ENCODE data around the gene MRPS10.

MRPS10 gene

GRCh38 chr6:42249279-42249678 lies 31.6 kb upstream of the MRPS10 start:
- Histone ChIP-seq H4K8ac (ENCODE audit: low read length) (no peak overlapping the region), H2AK5ac (ENCODE audit: low read length, severe bottlenecking) (no peak overlapping the region), H2BK15ac (ENCODE audit: low read depth, poor library complexity, severe bottlenecking) (no peak overlapping the region), H3K14ac (ENCODE audit: low read length in 2 of 2) (no peak overlapping the region), H3K4me2 (ENCODE audit: low read length, poor library complexity, severe bottlenecking) (no peak overlapping the region), H3K18ac (ENCODE audit: low read depth in 1 of 2, low read length in 2 of 2) (no peak overlapping the region), H3K9me3 (ENCODE audit: control insufficient read depth, low read length) (no peaks in the 10 kb centered on the region), H2BK120ac (ENCODE audit: low read depth, low read length) (no peak overlapping the region), H3K27me3 (ENCODE audit: control insufficient read depth in 1 of 2, insufficient read depth in 1 of 2, low read length in 2 of 2) (no peaks in the 10 kb centered on the region), H3K79me1 (replicated peaks; ENCODE audit: low read length, poor library complexity, severe bottlenecking) (no peaks in the 10 kb centered on the region), H3K27ac (ENCODE audit: low read length, poor library complexity, severe bottlenecking) (no peak overlapping the region), H3K9ac (ENCODE audit: low read length) (no peak overlapping the region), H2AFZ (ENCODE audit: low read depth, low read length) (no peak overlapping the region), H2BK5ac (ENCODE audit: low read depth, low read length, poor library complexity, severe bottlenecking) (no peak overlapping the region), H4K91ac (ENCODE audit: low read length) (no peak overlapping the region), H3K4ac (ENCODE audit: low read depth in 1 of 2, low read length in 2 of 2) (no peak overlapping the region), H2BK12ac (ENCODE audit: low read length in 2 of 2) (no peak overlapping the region), H3K23ac (ENCODE audit: low read length in 2 of 2) (no peak overlapping the region), H3K36me3 (ENCODE audit: control insufficient read depth in 1 of 2, insufficient read depth in 2 of 2, low read depth in 1 of 2, low read length in 2 of 2) (peaks cover 38 to 61% of the 10 kb centered on the region in 2 experiments), H3K4me3 (ENCODE audit: insufficient read depth in 1 of 2, low read depth in 1 of 2, low read length in 2 of 2) (no peak overlapping the region), H3K4me1 (ENCODE audit: control insufficient read depth, insufficient read depth, low read depth, low read length) (peaks cover 8% of the 10 kb centered on the region)
- no peak for DNase-seq
- WGBS = 85% methylated on average over 3 of the region's 3 CpGs

GRCh38 chr6:42243046-42243445 lies 25.4 kb upstream of the MRPS10 start:
- no peak overlapping the region for H3K4me2 ChIP-seq (ENCODE audit: low read length, poor library complexity, severe bottlenecking)
- no peak overlapping the region for H3K27ac ChIP-seq (ENCODE audit: low read length, poor library complexity, severe bottlenecking)
- H2AFZ ChIP-seq (ENCODE audit: low read depth, low read length) = no peak overlapping the region
- peaks cover 10% of the 10 kb centered on the region for H3K4me1 ChIP-seq (ENCODE audit: control insufficient read depth, insufficient read depth, low read depth, low read length)
- H3K4ac ChIP-seq (ENCODE audit: low read depth in 1 of 2, low read length in 2 of 2) = no peak overlapping the region
- H3K79me1 ChIP-seq (replicated peaks; ENCODE audit: low read length, poor library complexity, severe bottlenecking) = no peaks in the 10 kb centered on the region
- no peak overlapping the region for H2BK12ac ChIP-seq (ENCODE audit: low read length in 2 of 2)
- peaks cover 17 to 66% of the 10 kb centered on the region in 2 experiments for H3K36me3 ChIP-seq (ENCODE audit: control insufficient read depth in 1 of 2, insufficient read depth in 2 of 2, low read depth in 1 of 2, low read length in 2 of 2)
- no peaks in the 10 kb centered on the region for H3K27me3 ChIP-seq (ENCODE audit: control insufficient read depth in 1 of 2, insufficient read depth in 1 of 2, low read length in 2 of 2)
- no peak overlapping the region for H3K18ac ChIP-seq (ENCODE audit: low read depth in 1 of 2, low read length in 2 of 2)
- no peak overlapping the region for H2BK120ac ChIP-seq (ENCODE audit: low read depth, low read length)
- H3K4me3 ChIP-seq (ENCODE audit: insufficient read depth in 1 of 2, low read depth in 1 of 2, low read length in 2 of 2) = no peak overlapping the region
- H4K8ac ChIP-seq (ENCODE audit: low read length) = no peak overlapping the region
- no peak overlapping the region for H3K9ac ChIP-seq (ENCODE audit: low read length)
- H2BK5ac ChIP-seq (ENCODE audit: low read depth, low read length, poor library complexity, severe bottlenecking) = no peak overlapping the region
- WGBS = 97% methylated on average over 10 of the region's 11 CpGs
- no peak overlapping the region for H3K14ac ChIP-seq (ENCODE audit: low read length in 2 of 2)
- H2BK15ac ChIP-seq (ENCODE audit: low read depth, poor library complexity, severe bottlenecking) = no peak overlapping the region
- no peak overlapping the region for H2AK5ac ChIP-seq (ENCODE audit: low read length, severe bottlenecking)
- H3K9me3 ChIP-seq (ENCODE audit: control insufficient read depth, low read length) = no peaks in the 10 kb centered on the region
- DNase-seq = no peak
- no peak overlapping the region for H4K91ac ChIP-seq (ENCODE audit: low read length)
- no peak overlapping the region for H3K23ac ChIP-seq (ENCODE audit: low read length in 2 of 2)

- WGBS = 70% methylated on average over 3 of the region's 5 CpGs
- no peak overlapping the region for H3K4me2 ChIP-seq (ENCODE audit: low read length, poor library complexity, severe bottlenecking)
- H3K4me1 ChIP-seq (ENCODE audit: control insufficient read depth, insufficient read depth, low read depth, low read length) = peaks cover 10% of the 10 kb centered on the region
- no peak for DNase-seq
- H3K9ac ChIP-seq (ENCODE audit: low read length) = no peak overlapping the region
- no peak overlapping the region for H3K4me3 ChIP-seq (ENCODE audit: insufficient read depth in 1 of 2, low read depth in 1 of 2, low read length in 2 of 2)
- H2BK120ac ChIP-seq (ENCODE audit: low read depth, low read length) = no peak overlapping the region
- peaks cover 17 to 60% of the 10 kb centered on the region in 2 experiments for H3K36me3 ChIP-seq (ENCODE audit: control insufficient read depth in 1 of 2, insufficient read depth in 2 of 2, low read depth in 1 of 2, low read length in 2 of 2)
- no peak overlapping the region for H3K27ac ChIP-seq (ENCODE audit: low read length, poor library complexity, severe bottlenecking)
- no peak overlapping the region for H4K8ac ChIP-seq (ENCODE audit: low read length)
- H3K18ac ChIP-seq (ENCODE audit: low read depth in 1 of 2, low read length in 2 of 2) = no peak overlapping the region
- no peak overlapping the region for H2BK15ac ChIP-seq (ENCODE audit: low read depth, poor library complexity, severe bottlenecking)
- H2BK5ac ChIP-seq (ENCODE audit: low read depth, low read length, poor library complexity, severe bottlenecking) = no peak overlapping the region
- H2AK5ac ChIP-seq (ENCODE audit: low read length, severe bottlenecking) = no peak overlapping the region
- H3K14ac ChIP-seq (ENCODE audit: low read length in 2 of 2) = no peak overlapping the region
- no peak overlapping the region for H2AFZ ChIP-seq (ENCODE audit: low read depth, low read length)
- no peaks in the 10 kb centered on the region for H3K27me3 ChIP-seq (ENCODE audit: control insufficient read depth in 1 of 2, insufficient read depth in 1 of 2, low read length in 2 of 2)
- H3K9me3 ChIP-seq (ENCODE audit: control insufficient read depth, low read length) = no peaks in the 10 kb centered on the region
- H3K79me1 ChIP-seq (replicated peaks; ENCODE audit: low read length, poor library complexity, severe bottlenecking) = no peaks in the 10 kb centered on the region
- no peak overlapping the region for H4K91ac ChIP-seq (ENCODE audit: low read length)
- no peak overlapping the region for H2BK12ac ChIP-seq (ENCODE audit: low read length in 2 of 2)
- H3K23ac ChIP-seq (ENCODE audit: low read length in 2 of 2) = no peak overlapping the region
- no peak overlapping the region for H3K4ac ChIP-seq (ENCODE audit: low read depth in 1 of 2, low read length in 2 of 2)
Measured at GRCh38 chr6:42241915-42242314, 24.3 kb upstream of the MRPS10 start.

DNA sequence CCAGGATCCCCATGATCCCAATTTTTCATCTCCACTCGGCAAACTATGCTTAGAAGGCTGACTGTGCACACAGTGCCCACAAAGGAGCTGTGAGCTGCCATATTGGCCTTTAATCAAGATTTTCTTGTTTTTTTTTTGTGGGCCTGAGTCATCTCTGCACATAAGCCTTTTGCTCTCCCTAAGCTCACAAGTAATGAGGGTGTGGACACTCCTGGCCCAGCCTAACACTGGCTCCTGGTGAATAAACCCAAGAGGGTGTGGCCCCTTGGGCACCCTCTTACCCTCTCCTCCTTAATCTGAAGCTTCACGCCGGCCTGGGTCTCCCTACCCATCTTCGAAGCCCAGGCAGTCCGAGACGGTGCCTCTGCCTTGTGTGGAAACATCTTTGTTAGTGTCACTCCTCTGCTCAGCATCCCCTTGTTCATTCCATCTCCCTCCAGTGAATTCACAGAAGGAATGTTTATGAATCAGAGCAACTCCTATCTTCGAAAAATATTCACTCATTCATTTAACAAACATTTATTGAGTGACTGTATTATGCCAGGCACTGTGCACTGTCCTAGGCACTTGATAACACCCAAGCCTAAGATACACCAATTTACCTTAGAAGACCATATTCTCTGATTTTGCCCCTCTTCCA lies 22.2 kb upstream of the MRPS10 start:
- peak overlapping the region; percentile 46 for H3K27ac ChIP-seq (ENCODE audit: low read length, poor library complexity, severe bottlenecking)
- peaks cover 10% of the 10 kb centered on the region for H3K4me1 ChIP-seq (ENCODE audit: control insufficient read depth, insufficient read depth, low read depth, low read length)
- no peaks in the 10 kb centered on the region for H3K9me3 ChIP-seq (ENCODE audit: control insufficient read depth, low read length)
- H4K8ac ChIP-seq (ENCODE audit: low read length) = no peak overlapping the region
- no peak overlapping the region for H2BK120ac ChIP-seq (ENCODE audit: low read depth, low read length)
- H2BK15ac ChIP-seq (ENCODE audit: low read depth, poor library complexity, severe bottlenecking) = no peak overlapping the region
- H3K14ac ChIP-seq (ENCODE audit: low read length in 2 of 2) = no peak overlapping the region
- no peak overlapping the region for H2AK5ac ChIP-seq (ENCODE audit: low read length, severe bottlenecking)
- H2BK12ac ChIP-seq (ENCODE audit: low read length in 2 of 2) = no peak overlapping the region
- no peak for DNase-seq
- no peak overlapping the region for H4K91ac ChIP-seq (ENCODE audit: low read length)
- 95% methylated on average over 7 of the region's 7 CpGs for WGBS
- peak overlapping the region in 1 of 2 experiments; percentile 6 for H3K4me3 ChIP-seq (ENCODE audit: insufficient read depth in 1 of 2, low read depth in 1 of 2, low read length in 2 of 2)
- H3K36me3 ChIP-seq (ENCODE audit: control insufficient read depth in 1 of 2, insufficient read depth in 2 of 2, low read depth in 1 of 2, low read length in 2 of 2) = peaks cover 21 to 62% of the 10 kb centered on the region in 2 experiments
- H3K4ac ChIP-seq (ENCODE audit: low read depth in 1 of 2, low read length in 2 of 2) = no peak overlapping the region
- no peak overlapping the region for H3K4me2 ChIP-seq (ENCODE audit: low read length, poor library complexity, severe bottlenecking)
- no peak overlapping the region for H3K23ac ChIP-seq (ENCODE audit: low read length in 2 of 2)
- H3K18ac ChIP-seq (ENCODE audit: low read depth in 1 of 2, low read length in 2 of 2) = no peak overlapping the region
- H2BK5ac ChIP-seq (ENCODE audit: low read depth, low read length, poor library complexity, severe bottlenecking) = no peak overlapping the region
- no peaks in the 10 kb centered on the region for H3K79me1 ChIP-seq (replicated peaks; ENCODE audit: low read length, poor library complexity, severe bottlenecking)
- H2AFZ ChIP-seq (ENCODE audit: low read depth, low read length) = no peak overlapping the region
- no peaks in the 10 kb centered on the region for H3K27me3 ChIP-seq (ENCODE audit: control insufficient read depth in 1 of 2, insufficient read depth in 1 of 2, low read length in 2 of 2)
- H3K9ac ChIP-seq (ENCODE audit: low read length) = peak overlapping the region; percentile 40
